B cell (primary cell): Measurements from ENCODE around the gene STXBP2.

Experiments
- EZH2 ChIP-seq: IDR thresholded peaks from 2 replicates; pipeline ENCODE4 v1.6.1; 2012; ENCODE audit warnings: borderline replicate concordance, low read depth, mild to moderate bottlenecking, moderate library complexity, low read length; ENCODE audit not compliant: insufficient read depth, poor library complexity, severe bottlenecking
- TF ChIP-seq, protein P1 (sequence below): fragments of 200-600 bp; IDR thresholded peaks from one replicate; pipeline ENCODE4 v1.8.0; 2022; ENCODE audit warnings: antibody characterized with exemption, mild to moderate bottlenecking

- TF ChIP-seq, protein P1, sequence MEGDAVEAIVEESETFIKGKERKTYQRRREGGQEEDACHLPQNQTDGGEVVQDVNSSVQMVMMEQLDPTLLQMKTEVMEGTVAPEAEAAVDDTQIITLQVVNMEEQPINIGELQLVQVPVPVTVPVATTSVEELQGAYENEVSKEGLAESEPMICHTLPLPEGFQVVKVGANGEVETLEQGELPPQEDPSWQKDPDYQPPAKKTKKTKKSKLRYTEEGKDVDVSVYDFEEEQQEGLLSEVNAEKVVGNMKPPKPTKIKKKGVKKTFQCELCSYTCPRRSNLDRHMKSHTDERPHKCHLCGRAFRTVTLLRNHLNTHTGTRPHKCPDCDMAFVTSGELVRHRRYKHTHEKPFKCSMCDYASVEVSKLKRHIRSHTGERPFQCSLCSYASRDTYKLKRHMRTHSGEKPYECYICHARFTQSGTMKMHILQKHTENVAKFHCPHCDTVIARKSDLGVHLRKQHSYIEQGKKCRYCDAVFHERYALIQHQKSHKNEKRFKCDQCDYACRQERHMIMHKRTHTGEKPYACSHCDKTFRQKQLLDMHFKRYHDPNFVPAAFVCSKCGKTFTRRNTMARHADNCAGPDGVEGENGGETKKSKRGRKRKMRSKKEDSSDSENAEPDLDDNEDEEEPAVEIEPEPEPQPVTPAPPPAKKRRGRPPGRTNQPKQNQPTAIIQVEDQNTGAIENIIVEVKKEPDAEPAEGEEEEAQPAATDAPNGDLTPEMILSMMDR: no peak
- no peak for TF ChIP-seq EZH2
These were observed 41.3 kb upstream of the STXBP2 start, which contains the start of gene CAMSAP3 for GRCh38 chr19:7595466-7596133.
